Ovary (tissue), 9 donors: Measurements from ENCODE around the gene ERH. TPM values are rescaled to one million over a fixed set of nuclear protein-coding genes. Genes with fewer than 3 reads are reported as not detected.

Experiments
- DNase-seq, 5 donors: peaks; one replicate each; pipeline ENCODE4 v3.0.0-alpha.2; 2019 to 2020
- H3K27ac ChIP-seq, 2 donors: fragments of 200-600 bp; one replicate each; pipeline versions ENCODE4 v1.5.1 to v1.8.0; 2019 to 2022
- H3K27me3 ChIP-seq: fragments of 200-600 bp; one replicate; pipeline ENCODE4 v1.8.0; 2022
- H3K36me3 ChIP-seq: fragments of 200-600 bp; sonication (generic); one replicate; pipeline ENCODE4 v1.5.1; 2019
- H3K4me1 ChIP-seq: one replicate; pipeline ENCODE4 v1.8.1; 2013; ENCODE audit warnings: mild to moderate bottlenecking, moderate library complexity; ENCODE audit not compliant: insufficient read depth
- H3K4me3 ChIP-seq: fragments of 200-600 bp; sonication (generic); one replicate; pipeline ENCODE4 v1.5.1; 2017
- H3K9me3 ChIP-seq, 2 donors: fragments of 200-600 bp in 1 of 2; sonication (generic) in 1 of 2; one replicate each; pipeline versions ENCODE4 v1.5.1 to v1.8.1; 2013 to 2019; ENCODE audit warnings: mild to moderate bottlenecking in 1 of 2, moderate library complexity in 1 of 2
- EP300 ChIP-seq: sonication (generic); formaldehyde crosslinking; IDR thresholded peaks from one replicate; pipeline ENCODE4 v1.6.1; 2017; ENCODE audit warnings: antibody characterized with exemption
- POLR2A ChIP-seq: fragments of 450-650 bp; IDR thresholded peaks from one replicate; pipeline ENCODE4 v1.6.1; 2017; ENCODE audit warnings: antibody characterized with exemption, mild to moderate bottlenecking, moderate library complexity
- WGBS, 3 donors: extraction: QIAGEN DNeasy Blood & Tissue Kit in 1 of 3; methylation state at CpG; one replicate each; pipeline versions ENCODE4 v1.1.5 to v1.1.7; 2013 to 2017; 5-methylcytosine and 5-hydroxymethylcytosine counted together
- intact Hi-C, 4 donors: fragments of 100-400 bp; cut with DNase I; formaldehyde crosslinking; loops; one replicate each; pipeline versions ENCODE4 v1.11.0 to v1.15.1; 2022 to 2023
- polyA plus RNA-seq, 2 donors: library from polyadenylated mRNA; stranded (reverse); fragments of 200-250 nt in 1 of 2; fragments of 350-450 nt in 1 of 2; fragmentation: Illumina TruSeq in 1 of 2; extraction: RNeasy Lipid Tissue Mini Kit (QIAGEN cat#74804) in 1 of 2; gene quantifications; one replicate each; pipeline ENCODE4 v1.2.3, GENCODE V29; 2013 to 2014
- total RNA-seq, 7 donors: library from RNA; depleted of rRNA in 2 of 7; stranded (reverse); fragments of >200 nt in 2 of 7; fragmentation: NEBNext Ultra II Directional in 3 of 7; extraction: Animal tissue kit (Norgen Biotek cat#: 25700) in 3 of 7; gene quantifications; one replicate each; pipeline versions ENCODE4 v1.1.0 to v1.2.4, GENCODE V29; 2016 to 2023
- TF ChIP-seq, protein P1 (sequence below), 3 donors: fragments of 450-650 bp in 2 of 3; fragments of 200-600 bp in 1 of 3; IDR thresholded peaks; one replicate each; pipeline versions ENCODE4 v1.5.1 to v1.8.0; 2016 to 2022; ENCODE audit warnings: antibody characterized with exemption in 3 of 3, mild to moderate bottlenecking in 1 of 3
- donor health status: DM: no; HTN: no; CAD: no; lungs with moderate emphysema.
- donor health status: DM: no; HTN: no; CAD: no.
- donor health status: Bipolar disorder and iron deficiency.
- donor health status: DM: yes; HTN: yes; CAD: no.
- donor health status: DM: no; HTN: no; CAD: no.
- donor health status: DM: yes; HTN: yes; CAD: no.

The ERH gene
- total and polyA plus RNA-seq, 9 donors: 64.3 to 206 (median 158) TPM

DNA sequence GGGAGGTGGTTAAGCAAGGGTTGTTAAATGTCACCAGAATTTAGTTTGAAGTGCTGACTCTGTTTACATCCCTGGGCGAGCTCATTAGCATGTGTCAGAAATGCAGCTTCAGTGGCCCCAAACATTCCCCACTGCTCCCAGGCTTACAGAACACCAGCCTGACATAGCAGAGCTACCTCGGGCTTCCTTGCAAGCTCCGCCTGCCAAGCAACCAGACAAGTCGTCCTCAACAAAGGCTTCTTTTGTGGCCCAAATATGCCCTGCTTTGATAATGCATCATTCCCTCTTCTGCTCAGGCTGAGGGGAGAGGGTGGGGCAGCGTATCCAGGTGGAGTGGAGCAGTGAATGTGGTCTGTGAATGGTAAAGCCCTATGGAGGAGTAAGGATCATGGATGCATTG is 28.0 kb downstream of the ERH start:
- TF ChIP-seq, protein P1, sequence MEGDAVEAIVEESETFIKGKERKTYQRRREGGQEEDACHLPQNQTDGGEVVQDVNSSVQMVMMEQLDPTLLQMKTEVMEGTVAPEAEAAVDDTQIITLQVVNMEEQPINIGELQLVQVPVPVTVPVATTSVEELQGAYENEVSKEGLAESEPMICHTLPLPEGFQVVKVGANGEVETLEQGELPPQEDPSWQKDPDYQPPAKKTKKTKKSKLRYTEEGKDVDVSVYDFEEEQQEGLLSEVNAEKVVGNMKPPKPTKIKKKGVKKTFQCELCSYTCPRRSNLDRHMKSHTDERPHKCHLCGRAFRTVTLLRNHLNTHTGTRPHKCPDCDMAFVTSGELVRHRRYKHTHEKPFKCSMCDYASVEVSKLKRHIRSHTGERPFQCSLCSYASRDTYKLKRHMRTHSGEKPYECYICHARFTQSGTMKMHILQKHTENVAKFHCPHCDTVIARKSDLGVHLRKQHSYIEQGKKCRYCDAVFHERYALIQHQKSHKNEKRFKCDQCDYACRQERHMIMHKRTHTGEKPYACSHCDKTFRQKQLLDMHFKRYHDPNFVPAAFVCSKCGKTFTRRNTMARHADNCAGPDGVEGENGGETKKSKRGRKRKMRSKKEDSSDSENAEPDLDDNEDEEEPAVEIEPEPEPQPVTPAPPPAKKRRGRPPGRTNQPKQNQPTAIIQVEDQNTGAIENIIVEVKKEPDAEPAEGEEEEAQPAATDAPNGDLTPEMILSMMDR (IDR thresholded peaks at IDR 0.05): no peak
- TF ChIP-seq EP300: no peak

DNA sequence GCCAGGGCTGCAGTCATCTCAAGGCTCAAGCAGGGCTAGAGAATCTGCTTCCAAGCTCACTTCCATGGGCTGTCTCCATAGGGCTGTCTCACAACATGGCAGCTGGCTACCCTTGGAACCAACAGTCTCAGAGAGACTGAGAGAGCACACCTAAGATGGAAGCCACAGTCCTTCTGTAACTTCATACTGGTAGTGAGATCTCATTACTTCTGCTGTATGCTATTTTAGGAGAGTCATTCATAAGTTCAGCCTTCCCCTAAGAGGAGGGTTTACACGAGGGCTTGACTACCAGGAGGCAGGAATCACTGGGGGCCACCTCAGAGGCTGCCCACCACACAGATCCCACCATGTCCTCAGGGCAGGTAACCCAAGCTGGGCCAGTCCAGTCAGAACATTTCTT is 29.7 kb downstream of the ERH start:
- no peak overlapping the region for H3K4me3 ChIP-seq
- WGBS, 3 donors: 82 to 94% (median 86%) methylated on average over 1 of the region's 1 CpG
- H3K4me1 ChIP-seq: no peaks in the 10 kb centered on the region
- no peaks in the 10 kb centered on the region for H3K9me3 ChIP-seq
- intact Hi-C loops: loop anchor here in 1 of 4 donors (10.0 kb wide), 1 partner anchor 124 kb away; no protein-coding TSS in a partner anchor
- no peak for DNase-seq
- no peaks in the 10 kb centered on the region for H3K36me3 ChIP-seq
- no peak overlapping the region for H3K27ac ChIP-seq
- no peaks in the 10 kb centered on the region for H3K27me3 ChIP-seq
- TF ChIP-seq, protein P1 (IDR thresholded peaks at IDR 0.05): no peak
- TF ChIP-seq EP300 (no peak), POLR2A (no peak)

More for the DNA sequence above, 28.0 kb downstream of the ERH start:
- no peaks in the 10 kb centered on the region for H3K36me3 ChIP-seq
- H3K27me3 ChIP-seq: no peaks in the 10 kb centered on the region
- H3K27ac ChIP-seq: no peak overlapping the region
- WGBS, 3 donors: 58 to 71% (median 66%) methylated on average over 5 of the region's 5 CpGs
- no peaks in the 10 kb centered on the region for H3K9me3 ChIP-seq
- DNase-seq: no peak
- H3K4me3 ChIP-seq: no peak overlapping the region
- intact Hi-C loops: no loop called here
- H3K4me1 ChIP-seq: no peaks in the 10 kb centered on the region

DNA sequence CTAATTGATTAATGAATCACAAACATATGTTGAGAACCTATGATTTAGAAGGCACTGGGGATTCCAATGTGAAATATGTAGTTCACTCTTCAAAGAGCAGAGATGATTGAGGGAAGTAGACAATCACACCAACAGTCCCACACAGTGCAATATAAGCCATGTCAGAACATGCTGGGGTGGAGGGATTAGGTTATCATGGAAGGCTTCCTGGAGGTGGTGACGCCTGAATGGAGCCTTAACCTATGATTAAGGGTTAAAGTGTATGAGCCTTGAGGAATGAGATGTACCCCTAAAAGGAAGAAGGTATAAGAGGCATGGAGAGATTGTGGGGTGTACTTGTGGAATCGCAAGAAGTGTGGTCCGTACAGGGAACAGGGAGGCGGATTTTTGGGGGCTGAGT is 31.3 kb downstream of the ERH start:
- H3K27me3 ChIP-seq: no peaks in the 10 kb centered on the region
- intact Hi-C loops: loop anchor here in 1 of 4 donors (10.0 kb wide), 1 partner anchor 122 kb away; no protein-coding TSS in a partner anchor
- H3K4me1 ChIP-seq: no peaks in the 10 kb centered on the region
- TF ChIP-seq EP300: no peak
- TF ChIP-seq POLR2A: no peak
- TF ChIP-seq, protein P1 (IDR thresholded peaks at IDR 0.05): no peak
- H3K4me3 ChIP-seq: no peak overlapping the region
- no peaks in the 10 kb centered on the region for H3K36me3 ChIP-seq
- WGBS, 3 donors: 94 to 96% (median 96%) methylated on average over 4 of the region's 4 CpGs
- no peaks in the 10 kb centered on the region for H3K9me3 ChIP-seq
- DNase-seq: no peak
- H3K27ac ChIP-seq: no peak overlapping the region

DNA sequence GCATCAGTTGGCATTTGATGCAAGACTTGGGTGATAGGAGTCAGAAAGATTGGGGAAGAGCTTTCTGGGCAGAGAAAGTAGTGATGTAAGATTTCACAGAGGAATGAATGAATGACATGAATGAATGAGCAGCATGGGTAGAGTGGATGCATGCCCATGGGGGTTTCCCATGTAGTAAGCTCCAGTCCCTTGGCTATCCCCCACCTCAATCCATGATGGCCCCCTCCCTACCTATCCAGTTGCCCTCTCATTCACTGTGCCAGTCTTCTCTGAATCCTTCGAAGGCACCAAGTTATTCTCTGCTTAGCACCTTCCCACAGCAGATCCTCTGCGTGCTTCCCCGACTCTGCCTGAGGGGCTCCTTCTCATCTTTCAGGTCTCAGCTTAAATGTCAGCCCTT is 32.0 kb downstream of the ERH start:
- no peaks in the 10 kb centered on the region for H3K9me3 ChIP-seq
- no peak overlapping the region for H3K4me3 ChIP-seq
- no peak overlapping the region for H3K27ac ChIP-seq
- no peak for DNase-seq
- H3K27me3 ChIP-seq: no peaks in the 10 kb centered on the region
- H3K36me3 ChIP-seq: no peaks in the 10 kb centered on the region
- TF ChIP-seq, protein P1 (IDR thresholded peaks at IDR 0.05): no peak
- no peaks in the 10 kb centered on the region for H3K4me1 ChIP-seq
- WGBS, 3 donors: 41 to 59% (median 54%) methylated on average over 3 of the region's 3 CpGs
- intact Hi-C loops: loop anchor here in 1 of 4 donors (10.0 kb wide), 1 partner anchor 121 kb away; no protein-coding TSS in a partner anchor
